HL-60 (cell line): Measurements from ENCODE around the gene NDEL1.

Experiments used
- CTCF ChIP-seq: IDR thresholded peaks from one replicate; pipeline ENCODE4 v1.5.1; 2011; ENCODE audit warnings: low read length, control low read depth, inconsistent platforms; ENCODE audit not compliant: insufficient read depth
- GABPA ChIP-seq: IDR thresholded peaks from 2 replicates; pipeline ENCODE4 v1.6.1; 2012; ENCODE audit warnings: low read depth
- POLR2AphosphoS5 ChIP-seq: IDR thresholded peaks from 2 replicates; pipeline ENCODE4 v1.6.1; 2012; ENCODE audit warnings: low read depth
- REST ChIP-seq: IDR thresholded peaks from 2 replicates; pipeline ENCODE4 v1.6.1; 2012; ENCODE audit warnings: low read depth; ENCODE audit not compliant: insufficient replicate concordance
- SPI1 ChIP-seq: IDR thresholded peaks from 2 replicates; pipeline ENCODE4 v1.6.1; 2012; ENCODE audit warnings: low read depth, mild to moderate bottlenecking, borderline replicate concordance

GRCh38 chr17:8438441-8438840, 2.8 kb downstream of the NDEL1 start:
- TF ChIP-seq REST: no peak
- TF ChIP-seq POLR2AphosphoS5: no peak
- no peak for TF ChIP-seq CTCF
- TF ChIP-seq GABPA: no peak
- TF ChIP-seq SPI1: no peak
